Activated gamma-delta T cell treated with anti-CD3 and anti-CD28 coated beads, Interleukin-2, amount 50 U/mL, for 16 hours (primary cell): Measurements from ENCODE around the gene CAMKK1.
A peak's percentile ranks its signal among the peaks of the same experiment; 100 is the strongest.

ENCODE experiments used
- DNase-seq: peaks from one replicate; pipeline ENCODE4 v3.0.0-alpha.2; 2020; ENCODE audit warnings: low read depth

CAMKK1 gene

DNA sequence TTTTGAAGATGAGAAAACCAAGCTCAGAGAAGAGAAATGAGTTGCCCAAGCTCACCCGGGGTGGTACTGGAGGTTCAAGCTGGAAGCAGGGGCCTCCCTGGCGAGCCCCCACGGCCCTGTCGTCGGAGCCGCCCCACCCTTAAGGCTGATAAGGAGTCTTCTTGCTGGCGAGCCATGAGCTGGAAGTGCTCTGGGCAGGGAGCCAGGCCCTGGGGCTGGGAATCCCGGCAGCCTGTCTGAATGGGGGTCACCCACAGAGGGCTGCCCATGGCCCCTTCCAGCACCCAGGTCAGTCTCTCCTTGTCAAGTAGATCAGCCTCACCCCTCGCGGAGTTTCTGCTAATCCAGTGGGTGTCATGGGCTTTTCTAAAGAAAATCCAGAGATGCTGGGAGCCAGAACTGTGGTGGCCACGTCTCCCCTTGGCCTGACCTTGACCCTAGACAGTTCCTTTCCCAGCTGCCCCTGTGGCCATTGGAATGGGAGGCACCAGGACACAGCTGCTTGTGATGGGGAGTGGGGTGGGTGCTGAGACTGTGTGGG lies 24.6 kb upstream of the CAMKK1 start:
- no peak for DNase-seq

GRCh38 chr17:3916825-3917224 lies 24.0 kb upstream of the CAMKK1 start:
- DNase-seq, result no peak

GRCh38 chr17:3915995-3916696 lies 23.3 kb upstream of the CAMKK1 start, which contains the start of gene P2RX1:
Gene P2RX1 (minus strand): TSS chr17:3916465. CDS start chr17:3916225, 240 bp downstream.
- DNase-seq, result no peak

- DNase-seq, result no peak
These were observed 22.7 kb upstream of the CAMKK1 start for GRCh38 chr17:3915581-3915994.

DNA sequence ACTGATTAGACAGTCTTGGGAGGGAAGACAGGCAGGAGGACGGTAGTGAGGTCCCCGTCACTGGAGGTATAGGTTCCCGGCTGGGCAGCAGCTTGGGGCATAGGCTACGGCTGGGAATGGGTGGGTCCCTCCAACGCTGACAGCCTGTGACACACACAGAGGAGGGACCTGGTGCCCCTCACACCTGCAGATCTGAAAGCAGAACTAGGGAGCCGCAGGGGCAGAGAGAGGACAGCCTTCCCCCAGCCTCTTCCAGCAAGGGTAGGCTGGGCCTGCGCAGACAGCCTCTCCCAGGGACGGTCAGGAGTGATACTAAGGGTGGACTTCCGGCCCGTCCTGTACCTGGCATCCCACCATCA lies 21.4 kb upstream of the CAMKK1 start:
- no peak for DNase-seq

- DNase-seq, result peak; percentile 72
These were observed 20.9 kb upstream of the CAMKK1 start for GRCh38 chr17:3913531-3914311.

- DNase-seq, result no peak
These were observed 20.0 kb upstream of the CAMKK1 start for GRCh38 chr17:3912827-3913226.

GRCh38 chr17:3911271-3912053 lies 18.6 kb upstream of the CAMKK1 start:
- DNase-seq, result peak; percentile 46

- no peak for DNase-seq
These were observed 17.8 kb upstream of the CAMKK1 start for GRCh38 chr17:3910420-3911270.

GRCh38 chr17:3909257-3909656 lies 16.4 kb upstream of the CAMKK1 start:
- no peak for DNase-seq

DNA sequence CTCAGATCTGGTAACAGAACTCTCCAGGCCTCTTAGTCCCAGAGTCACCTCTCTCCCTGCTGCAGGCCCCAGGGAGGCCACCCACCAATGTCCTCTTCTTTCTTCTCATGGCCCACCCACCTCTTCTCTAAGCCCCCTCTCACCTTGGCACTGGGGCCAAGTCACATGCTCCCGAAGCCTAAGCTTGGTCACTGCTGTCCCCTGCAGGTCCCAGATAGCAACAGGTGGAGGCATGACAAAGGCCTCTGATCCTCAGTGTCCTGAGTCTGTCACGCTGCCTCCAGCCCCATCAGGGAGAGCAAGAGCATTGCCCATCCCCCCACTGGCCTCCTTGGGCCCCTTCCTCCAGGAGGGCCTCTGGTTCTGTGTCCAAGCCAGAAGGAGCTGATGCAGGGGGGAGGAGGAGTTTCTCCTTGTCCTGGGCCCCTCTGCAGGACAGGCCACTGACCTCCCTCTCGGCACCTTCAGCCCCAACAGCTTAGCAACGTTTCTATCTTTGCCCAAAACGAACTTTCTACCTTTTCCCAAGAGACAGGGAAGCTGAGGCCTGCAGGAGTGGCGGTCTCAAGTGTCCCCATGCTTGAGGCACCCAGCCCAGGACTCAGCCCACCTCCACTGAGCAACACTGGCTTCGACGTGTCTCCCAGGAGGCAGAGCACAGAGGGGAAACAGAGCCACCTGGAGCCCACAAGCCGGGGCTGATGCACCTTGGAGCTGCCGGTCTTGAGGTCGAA lies 14.8 kb upstream of the CAMKK1 start:
- DNase-seq, result no peak

DNA sequence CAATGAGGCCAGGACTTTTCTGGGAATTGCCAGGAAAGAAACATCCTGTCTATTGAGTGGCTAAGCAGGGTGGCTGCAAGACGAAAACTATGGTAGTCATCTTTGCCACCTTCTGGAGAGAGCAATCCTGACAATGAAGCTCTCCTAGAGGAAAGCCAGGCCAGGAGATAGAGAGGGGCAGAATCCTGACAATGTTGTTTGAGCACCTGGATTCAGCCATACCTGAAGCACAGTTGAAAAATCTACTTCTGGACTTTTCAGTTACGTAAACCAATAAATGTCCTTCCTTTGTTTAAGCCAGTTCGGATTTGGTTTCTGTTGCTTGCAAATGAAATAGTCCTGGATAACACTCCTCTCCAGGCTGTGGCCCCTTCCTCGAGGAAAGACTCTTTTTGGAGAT lies 14.0 kb upstream of the CAMKK1 start:
- DNase-seq, result no peak

- DNase-seq, result no peak
These were observed 12.2 kb upstream of the CAMKK1 start for GRCh38 chr17:3905017-3905520.

- DNase-seq, result no peak
These were observed 11.6 kb upstream of the CAMKK1 start for GRCh38 chr17:3904501-3904900.

GRCh38 chr17:3903881-3904290 lies 11.0 kb upstream of the CAMKK1 start:
- DNase-seq, result no peak

DNA sequence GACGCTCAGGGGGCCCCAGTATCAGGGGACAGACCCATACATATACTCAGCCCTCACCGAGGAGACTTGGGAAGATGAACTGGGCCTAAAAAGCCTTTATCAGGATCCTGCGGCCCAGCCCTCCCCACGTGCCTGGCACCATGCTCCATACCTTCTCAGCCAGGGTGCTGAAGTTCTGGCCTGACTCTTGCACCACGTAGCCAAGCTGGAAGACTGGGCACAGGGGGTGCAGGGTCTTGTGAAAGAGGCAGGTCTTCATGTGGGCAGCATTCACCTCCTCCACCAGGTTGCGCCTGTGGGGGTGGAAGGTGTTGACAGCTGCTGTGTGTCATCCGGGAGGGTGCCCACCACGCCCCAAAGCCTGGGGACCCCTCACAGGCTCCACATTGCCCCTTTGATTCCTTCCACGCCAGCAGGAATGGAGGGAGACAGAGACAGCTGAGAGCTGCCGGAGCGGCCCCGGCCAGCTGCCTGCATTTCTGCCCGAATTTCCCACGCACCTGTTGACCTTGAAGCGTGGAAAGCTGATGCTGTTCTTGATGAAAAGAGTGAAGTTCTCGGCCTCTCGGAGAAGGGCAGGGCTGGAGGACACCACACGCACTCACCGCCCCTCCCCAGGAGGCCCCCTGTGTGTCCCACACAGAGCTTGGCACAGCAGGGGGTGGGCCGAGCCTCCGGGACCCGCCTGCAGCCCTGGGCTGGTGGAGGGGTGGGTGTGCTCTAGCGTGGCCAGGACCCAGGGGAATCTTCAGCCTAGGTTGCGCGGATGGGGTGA lies 10.4 kb upstream of the CAMKK1 start:
- no peak for DNase-seq

GRCh38 chr17:3900646-3901045 lies 7.8 kb upstream of the CAMKK1 start:
- DNase-seq, result no peak

DNA sequence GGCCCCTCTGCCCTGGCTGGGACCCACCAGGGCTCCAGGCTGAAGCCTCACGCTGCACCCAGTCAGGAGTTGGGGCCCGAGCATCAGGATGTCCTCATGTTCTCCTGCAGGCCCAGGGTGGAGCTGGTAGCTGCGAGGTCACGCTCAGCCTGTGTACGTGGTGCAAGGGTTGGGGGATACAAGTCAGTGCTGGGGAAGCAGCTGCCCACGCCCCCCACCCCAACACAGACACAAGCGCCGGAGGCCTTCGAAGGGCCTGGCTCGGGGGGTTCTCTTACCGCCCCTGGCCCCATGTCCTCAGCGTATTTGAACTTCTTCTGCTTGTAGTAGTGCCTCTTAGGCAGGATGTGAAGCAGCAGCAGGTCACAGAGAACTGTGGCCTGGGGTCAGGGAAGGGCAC lies 4.9 kb upstream of the CAMKK1 start:
- DNase-seq, result no peak

DNA sequence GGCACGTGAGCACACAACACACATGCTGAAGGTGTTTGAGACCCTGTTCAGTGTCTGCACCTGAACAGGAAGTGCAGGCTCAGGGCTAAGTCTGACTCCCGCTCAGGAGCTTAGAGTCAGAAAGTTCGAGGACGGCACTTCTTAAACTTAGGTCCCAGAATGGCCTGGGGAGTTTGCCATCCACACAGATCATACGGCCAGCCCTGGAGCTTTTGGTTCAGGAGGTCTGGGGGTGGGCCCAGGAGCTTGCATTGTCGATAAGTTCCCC lies 4.0 kb upstream of the CAMKK1 start:
- no peak for DNase-seq
